Mammary epithelial cell (primary cell): ENCODE data around the gene MNT.

Source experiments
- CTCF ChIP-seq, 2 donors: IDR thresholded peaks in 1 of 2; conservative IDR thresholded peaks in 1 of 2; 2 replicates each; pipeline ENCODE4 v1.5.1; 2011 to 2012; ENCODE audit warnings: inconsistent platforms in 2 of 2, low read length in 2 of 2, mild to moderate bottlenecking in 2 of 2, control low read depth in 1 of 2, low read depth in 1 of 2; ENCODE audit not compliant: insufficient read depth in 1 of 2; ENCODE audit errors: extremely low read depth in 1 of 2
- EZH2 ChIP-seq: IDR thresholded peaks from 2 replicates; pipeline ENCODE4 v1.6.1; 2012; ENCODE audit warnings: low read length, inconsistent platforms, borderline replicate concordance

DNA sequence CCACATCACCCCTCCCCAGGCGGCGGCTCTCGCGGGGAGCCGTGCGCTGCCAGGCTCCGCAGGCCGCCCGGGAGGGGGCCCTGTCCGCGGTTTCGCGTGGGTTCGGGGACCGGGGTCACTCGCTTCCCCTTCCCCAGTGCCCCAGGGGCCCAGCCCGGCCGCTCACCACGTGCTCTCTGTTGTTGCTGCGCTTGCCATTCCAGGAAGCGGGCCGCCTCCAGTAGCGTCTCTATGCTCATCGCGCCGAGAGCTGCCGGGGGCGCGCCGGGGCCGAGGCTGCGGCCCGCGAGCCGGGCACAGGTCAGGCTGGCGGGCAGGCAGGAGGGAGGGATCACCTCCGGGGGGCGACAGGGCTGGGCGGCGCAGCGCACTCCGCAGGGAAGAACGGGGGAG is 390 bp downstream of the MNT start:
- TF ChIP-seq CTCF (conservative IDR thresholded peaks at IDR 0.05 in 1 of 2, IDR thresholded peaks at IDR 0.05 in 1 of 2; ENCODE audit: extremely low read depth in 1 of 2, insufficient read depth in 1 of 2, low read depth in 1 of 2, low read length in 2 of 2): no peak
- TF ChIP-seq EZH2: no peak
